ENCODE measurements around the gene THBS1. TPM values are rescaled to one million over a fixed set of nuclear protein-coding genes. Genes with fewer than 3 reads are reported as not detected.

The THBS1 gene
- total and polyA plus RNA-seq, 2 experiments from 2014 or later: 82.9 to 220 TPM

DNA sequence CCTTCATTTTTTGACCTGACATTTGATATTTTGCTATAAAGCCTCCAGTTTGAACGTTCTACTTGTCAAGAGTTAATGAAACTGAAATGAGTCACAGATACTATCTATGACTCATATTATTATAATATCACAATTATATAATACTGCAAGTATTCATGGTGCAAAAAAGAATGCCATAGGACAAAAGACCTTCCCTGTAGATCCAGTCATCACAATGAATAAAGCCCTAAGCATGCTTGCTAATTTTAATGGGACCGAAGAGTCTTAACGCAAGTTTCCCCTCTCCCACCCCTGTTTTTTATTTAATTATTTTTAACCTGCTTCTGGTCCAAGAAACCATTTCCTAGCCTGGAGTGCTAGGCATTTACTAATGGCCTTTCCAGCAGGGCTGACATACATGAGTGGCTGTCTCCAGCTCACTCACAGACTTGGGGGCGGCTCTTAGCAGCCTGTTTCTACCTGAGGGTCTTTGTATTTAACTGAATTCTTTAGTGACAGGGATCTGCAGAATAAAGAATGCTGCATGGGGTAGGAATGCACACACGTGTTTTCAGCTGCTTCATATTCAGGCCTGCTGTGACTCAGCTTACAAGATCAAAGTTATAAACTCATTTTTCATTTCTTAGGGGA lies 61.2 kb downstream of the THBS1 start:
- Histone ChIP-seq H3K4me1 (ENCODE audit: insufficient read depth) (no peaks in the 10 kb centered on the region), H3K9me2 (replicated peaks; ENCODE audit: insufficient read depth) (no peaks in the 10 kb centered on the region), H2AFZ (no peak overlapping the region), H3K4me2 (no peak overlapping the region), H3K27me3 (no peaks in the 10 kb centered on the region), H3K79me2 (no peaks in the 10 kb centered on the region), H3K9me3 (ENCODE audit: low read depth) (no peaks in the 10 kb centered on the region), H3K36me3 (replicated peaks; ENCODE audit: insufficient read depth, low read depth) (no peaks in the 10 kb centered on the region), H3K27ac (peak overlapping the region; percentile 39), H4K20me1 (ENCODE audit: insufficient read depth, poor library complexity, severe bottlenecking) (no peaks in the 10 kb centered on the region), H3K4me3 (no peak overlapping the region)
- TF ChIP-seq, protein P1, sequence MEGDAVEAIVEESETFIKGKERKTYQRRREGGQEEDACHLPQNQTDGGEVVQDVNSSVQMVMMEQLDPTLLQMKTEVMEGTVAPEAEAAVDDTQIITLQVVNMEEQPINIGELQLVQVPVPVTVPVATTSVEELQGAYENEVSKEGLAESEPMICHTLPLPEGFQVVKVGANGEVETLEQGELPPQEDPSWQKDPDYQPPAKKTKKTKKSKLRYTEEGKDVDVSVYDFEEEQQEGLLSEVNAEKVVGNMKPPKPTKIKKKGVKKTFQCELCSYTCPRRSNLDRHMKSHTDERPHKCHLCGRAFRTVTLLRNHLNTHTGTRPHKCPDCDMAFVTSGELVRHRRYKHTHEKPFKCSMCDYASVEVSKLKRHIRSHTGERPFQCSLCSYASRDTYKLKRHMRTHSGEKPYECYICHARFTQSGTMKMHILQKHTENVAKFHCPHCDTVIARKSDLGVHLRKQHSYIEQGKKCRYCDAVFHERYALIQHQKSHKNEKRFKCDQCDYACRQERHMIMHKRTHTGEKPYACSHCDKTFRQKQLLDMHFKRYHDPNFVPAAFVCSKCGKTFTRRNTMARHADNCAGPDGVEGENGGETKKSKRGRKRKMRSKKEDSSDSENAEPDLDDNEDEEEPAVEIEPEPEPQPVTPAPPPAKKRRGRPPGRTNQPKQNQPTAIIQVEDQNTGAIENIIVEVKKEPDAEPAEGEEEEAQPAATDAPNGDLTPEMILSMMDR (IDR thresholded peaks at IDR 0.05; ENCODE audit: poor library complexity): no peak
- TF ChIP-seq EZH2phosphoT487 (IDR thresholded peaks at IDR 0.05; ENCODE audit: low read depth, severe bottlenecking, unreplicated experiment) (no peak), EZH2 (IDR thresholded peaks at IDR 0.05; ENCODE audit: borderline replicate concordance) (no peak)
- DNase-seq (ENCODE audit: low spot score): peak; percentile 22
- 64% methylated on average over 5 of the region's 5 CpGs for WGBS (ENCODE audit: low lambda C conversion rate, missing lambda C conversion rate)

DNA sequence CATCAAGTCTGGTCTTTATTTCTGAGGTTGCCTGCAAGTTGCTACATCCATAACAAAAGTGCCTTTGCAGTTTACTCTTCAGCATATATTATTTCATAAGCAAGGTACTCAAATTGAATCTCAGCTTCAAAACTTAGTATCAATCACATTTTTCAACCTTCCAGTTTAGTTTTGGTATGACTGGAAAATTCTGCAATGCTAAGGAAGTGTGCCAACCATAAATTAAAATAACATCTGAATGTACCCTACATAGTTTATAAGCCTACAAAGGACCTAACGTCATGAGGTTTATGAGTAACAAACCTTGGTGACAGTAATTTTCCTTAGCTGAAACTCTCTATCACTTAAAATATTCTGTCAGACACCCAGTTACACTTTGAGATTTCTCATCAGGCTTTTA lies 62.8 kb downstream of the THBS1 start:
- TF ChIP-seq, protein P1 (IDR thresholded peaks at IDR 0.05; ENCODE audit: poor library complexity): no peak
- TF ChIP-seq EZH2 (IDR thresholded peaks at IDR 0.05; ENCODE audit: borderline replicate concordance) (no peak), EZH2phosphoT487 (IDR thresholded peaks at IDR 0.05; ENCODE audit: low read depth, severe bottlenecking, unreplicated experiment) (no peak)
- H4K20me1 ChIP-seq (ENCODE audit: insufficient read depth, poor library complexity, severe bottlenecking): no peaks in the 10 kb centered on the region
- H3K79me2 ChIP-seq: no peaks in the 10 kb centered on the region
- no peak overlapping the region for H3K4me2 ChIP-seq
- no peaks in the 10 kb centered on the region for H3K9me3 ChIP-seq (ENCODE audit: low read depth)
- WGBS (ENCODE audit: low lambda C conversion rate, missing lambda C conversion rate): 63% methylated on average over 1 of the region's 1 CpG
- H3K9me2 ChIP-seq (replicated peaks; ENCODE audit: insufficient read depth): no peaks in the 10 kb centered on the region
- no peaks in the 10 kb centered on the region for H3K36me3 ChIP-seq (replicated peaks; ENCODE audit: insufficient read depth, low read depth)
- H3K4me3 ChIP-seq: no peak overlapping the region
- no peak overlapping the region for H2AFZ ChIP-seq
- H3K27me3 ChIP-seq: no peaks in the 10 kb centered on the region
- DNase-seq (ENCODE audit: low spot score): no peak
- H3K4me1 ChIP-seq (ENCODE audit: insufficient read depth): no peaks in the 10 kb centered on the region
- no peak overlapping the region for H3K27ac ChIP-seq

DNA sequence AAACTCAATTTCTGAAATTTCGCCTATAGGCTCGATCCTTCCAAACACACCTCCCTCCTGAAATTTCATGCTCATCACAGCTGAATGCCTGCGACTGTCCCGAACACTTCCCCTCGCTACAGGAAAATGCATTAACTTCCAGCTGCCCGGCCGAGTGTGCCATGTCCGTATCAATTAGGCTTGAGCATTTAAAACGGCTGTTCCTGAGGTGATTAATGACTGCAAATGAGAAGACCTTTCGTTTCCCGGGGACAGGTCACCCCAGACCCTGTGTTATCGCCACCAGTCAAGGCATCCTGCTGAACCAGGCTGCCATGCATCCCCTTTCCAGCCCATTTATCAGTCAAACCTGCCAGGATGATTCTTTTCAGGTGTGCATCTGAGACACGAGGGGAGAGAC lies 63.3 kb downstream of the THBS1 start:
- H3K4me3 ChIP-seq: no peak overlapping the region
- no peaks in the 10 kb centered on the region for H3K9me2 ChIP-seq (replicated peaks; ENCODE audit: insufficient read depth)
- no peaks in the 10 kb centered on the region for H3K36me3 ChIP-seq (replicated peaks; ENCODE audit: insufficient read depth, low read depth)
- DNase-seq (ENCODE audit: low spot score): no peak
- H3K79me2 ChIP-seq: no peaks in the 10 kb centered on the region
- 70% methylated on average over 13 of the region's 13 CpGs for WGBS (ENCODE audit: low lambda C conversion rate, missing lambda C conversion rate)
- H3K27ac ChIP-seq: no peak overlapping the region
- H3K4me2 ChIP-seq: no peak overlapping the region
- no peaks in the 10 kb centered on the region for H4K20me1 ChIP-seq (ENCODE audit: insufficient read depth, poor library complexity, severe bottlenecking)
- H3K9me3 ChIP-seq (ENCODE audit: low read depth): no peaks in the 10 kb centered on the region
- TF ChIP-seq, protein P1 (IDR thresholded peaks at IDR 0.05; ENCODE audit: poor library complexity): no peak
- TF ChIP-seq EZH2 (IDR thresholded peaks at IDR 0.05; ENCODE audit: borderline replicate concordance) (no peak), EZH2phosphoT487 (IDR thresholded peaks at IDR 0.05; ENCODE audit: low read depth, severe bottlenecking, unreplicated experiment) (no peak)
- no peak overlapping the region for H2AFZ ChIP-seq
- no peaks in the 10 kb centered on the region for H3K27me3 ChIP-seq
- H3K4me1 ChIP-seq (ENCODE audit: insufficient read depth): no peaks in the 10 kb centered on the region
